Activated CD4-positive, alpha-beta T cell treated with anti-CD3 and anti-CD28 coated beads, Interleukin-2, amount 50 U/mL, for 16 hours (primary cell): ENCODE data around the gene C1orf52.
A peak's percentile ranks its signal among the peaks of the same experiment; 100 is the strongest.
"Not testable (repeated sequence)": the region's sequence is repeated elsewhere in the genome, so short reads cannot be mapped to it uniquely, and the experiment has no call there.

Source experiments
- DNase-seq: peaks from one replicate; pipeline ENCODE4 v3.0.0-alpha.2; 2020

Gene C1orf52

GRCh38 chr1:85276978-85277639 lies 17.6 kb upstream of the C1orf52 start:
- DNase-seq: no peak

- DNase-seq: peak; percentile 98
Measured at GRCh38 chr1:85276215-85276977, 16.9 kb upstream of the C1orf52 start, which contains the start of gene BCL10. TSS of gene BCL10 (minus strand) at chr1:85276632. CDS start at chr1:85276352, 280 bp downstream.

GRCh38 chr1:85275701-85276214 lies 16.3 kb upstream of the C1orf52 start:
- DNase-seq: no peak

DNA sequence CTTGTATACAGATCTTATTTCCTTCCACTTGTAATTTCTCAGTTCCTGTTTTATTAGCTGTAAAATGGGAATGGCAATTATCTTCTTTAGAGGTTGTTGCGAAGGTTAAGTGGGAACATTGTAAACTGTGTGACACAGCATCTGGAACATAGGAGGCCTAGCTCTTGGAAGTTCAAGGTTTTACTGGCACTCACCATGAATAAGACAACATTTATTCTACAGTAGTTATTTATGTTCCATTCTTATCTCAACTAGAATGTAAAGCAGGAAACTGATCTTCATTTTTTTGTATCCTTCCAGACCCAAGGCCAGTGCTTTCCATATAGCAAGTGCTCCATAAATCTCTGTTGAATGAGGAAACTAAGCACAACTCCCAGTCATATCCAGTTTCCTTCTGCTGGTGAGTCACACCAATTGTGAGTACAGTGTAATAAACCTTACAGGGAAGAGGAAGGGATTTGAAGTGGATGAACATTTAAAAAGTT lies 15.5 kb upstream of the C1orf52 start:
- DNase-seq: no peak

GRCh38 chr1:85273397-85273796 lies 13.9 kb upstream of the C1orf52 start:
- no peak for DNase-seq

DNA sequence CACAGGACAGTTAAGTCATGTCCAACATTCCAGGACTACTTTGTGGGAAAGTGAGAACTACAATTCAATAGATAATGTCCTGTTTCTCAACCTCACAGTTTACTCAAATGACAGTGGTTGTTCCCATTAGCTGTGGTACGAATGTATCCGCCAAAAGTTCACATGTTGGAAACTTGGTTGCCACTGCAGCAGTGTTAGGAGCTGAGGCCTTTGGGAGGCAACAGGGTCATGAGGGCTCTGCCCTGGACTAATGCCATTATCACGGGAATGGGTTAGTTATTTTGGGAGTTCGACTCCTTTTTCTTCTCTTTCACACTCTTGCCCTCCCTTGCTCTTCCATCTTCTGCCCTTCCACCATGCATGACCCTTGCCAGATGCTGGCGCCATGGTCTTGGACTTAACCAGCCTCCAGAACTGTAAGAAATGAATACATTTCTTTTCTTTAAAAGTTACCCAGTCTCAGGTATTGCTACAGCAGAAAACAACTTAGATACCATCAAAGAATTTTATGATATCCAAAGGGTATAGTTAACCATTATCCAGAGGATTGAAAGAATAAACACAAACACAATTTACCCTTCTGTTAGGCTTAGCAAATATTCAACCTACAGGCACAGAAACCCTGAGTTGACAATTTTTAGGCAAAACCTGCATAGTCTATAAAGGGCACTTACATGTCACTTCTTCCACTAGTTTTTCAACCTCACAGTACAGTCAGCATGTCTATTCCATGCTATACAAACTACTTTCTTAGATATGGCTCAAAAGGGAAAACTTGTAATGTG lies 9.5 kb upstream of the C1orf52 start:
- DNase-seq: no peak

DNA sequence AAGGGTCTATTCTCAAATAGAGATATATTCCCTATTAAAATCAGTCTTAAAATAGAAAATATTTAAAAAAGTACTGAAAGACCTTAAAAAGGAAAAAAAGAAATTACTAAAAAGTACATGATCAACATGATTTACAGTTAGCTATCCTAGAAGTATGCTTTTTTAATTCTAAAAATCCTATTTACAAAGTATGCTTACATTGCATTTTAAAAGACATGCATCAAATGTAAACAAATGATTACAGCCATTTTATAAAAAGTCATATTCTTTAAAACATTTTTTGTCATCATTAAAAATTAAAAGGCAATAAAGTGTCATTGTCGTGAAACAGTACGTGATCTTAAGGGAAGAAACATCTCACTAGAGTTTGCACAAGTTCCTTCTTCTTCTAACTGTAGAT lies 7.9 kb upstream of the C1orf52 start:
- DNase-seq: no peak

- no peak for DNase-seq
Measured at GRCh38 chr1:85264150-85264549, 4.7 kb upstream of the C1orf52 start.

- DNase-seq: no peak
Measured at GRCh38 chr1:85262985-85263384, 3.5 kb upstream of the C1orf52 start.

GRCh38 chr1:85259912-85260274 lies 431 bp upstream of the C1orf52 start:
- DNase-seq: no peak

GRCh38 chr1:85258536-85259117 lies 835 bp downstream of the C1orf52 start:
- no peak for DNase-seq

DNA sequence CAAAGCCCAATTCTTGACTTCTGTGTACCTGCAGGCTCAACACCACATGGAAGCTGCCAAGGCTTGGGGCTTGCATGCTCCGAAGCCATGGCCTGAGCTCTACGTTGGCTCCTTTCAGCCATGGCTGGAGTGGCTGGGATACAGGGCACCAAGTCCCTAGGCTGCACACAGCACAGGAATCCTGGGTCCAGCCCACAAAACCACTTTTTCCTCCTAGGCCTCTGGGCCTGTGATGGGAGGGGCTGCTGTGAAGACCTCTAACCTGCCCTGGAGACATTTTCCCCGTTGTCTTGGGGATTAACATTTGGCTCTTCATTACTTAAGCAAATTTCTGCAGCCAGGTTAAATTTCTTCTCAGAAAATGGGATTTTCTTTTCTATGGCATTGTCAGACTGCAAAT lies 10.4 kb downstream of the C1orf52 start:
- not testable (repeated sequence) for DNase-seq

DNA sequence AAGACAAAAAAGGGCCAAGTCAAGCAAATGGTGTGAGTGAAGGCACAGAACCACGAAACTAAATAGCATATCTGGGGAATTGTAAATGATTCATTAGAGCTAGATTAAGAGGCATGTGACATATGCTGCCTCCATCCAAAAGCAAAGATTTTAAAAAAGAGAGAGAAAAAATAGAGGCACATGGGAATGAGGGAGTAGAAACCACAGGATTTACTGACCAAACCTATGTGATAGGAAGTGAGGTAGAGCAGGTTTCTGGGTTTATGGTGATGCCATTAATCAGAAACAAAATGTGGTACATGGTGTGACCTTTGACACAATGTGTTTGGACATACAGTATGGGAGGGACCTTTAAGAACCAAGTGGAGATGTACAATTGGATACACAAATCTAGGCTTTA lies 13.6 kb downstream of the C1orf52 start:
- no peak for DNase-seq

DNA sequence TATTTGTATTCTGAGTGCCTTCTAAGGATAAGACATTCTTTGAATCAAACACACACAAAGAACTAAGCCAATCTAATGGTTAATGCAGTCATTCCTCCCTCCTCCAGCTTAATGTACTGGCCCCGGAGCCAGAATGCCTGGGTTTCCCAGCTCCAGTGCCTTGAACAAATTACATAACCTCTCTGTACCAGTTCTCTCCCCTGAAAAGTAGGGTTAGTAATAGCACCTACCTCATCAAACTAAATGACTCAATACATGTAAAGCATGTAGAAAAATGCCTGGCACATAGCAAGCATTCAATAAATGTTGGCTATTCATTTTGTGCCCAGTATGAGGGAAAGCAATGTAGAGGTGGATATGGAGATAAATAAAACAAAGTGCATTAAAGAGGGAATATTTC lies 14.0 kb downstream of the C1orf52 start:
- DNase-seq: no peak

- no peak for DNase-seq
Measured at GRCh38 chr1:85244271-85245061, 15.0 kb downstream of the C1orf52 start.

DNA sequence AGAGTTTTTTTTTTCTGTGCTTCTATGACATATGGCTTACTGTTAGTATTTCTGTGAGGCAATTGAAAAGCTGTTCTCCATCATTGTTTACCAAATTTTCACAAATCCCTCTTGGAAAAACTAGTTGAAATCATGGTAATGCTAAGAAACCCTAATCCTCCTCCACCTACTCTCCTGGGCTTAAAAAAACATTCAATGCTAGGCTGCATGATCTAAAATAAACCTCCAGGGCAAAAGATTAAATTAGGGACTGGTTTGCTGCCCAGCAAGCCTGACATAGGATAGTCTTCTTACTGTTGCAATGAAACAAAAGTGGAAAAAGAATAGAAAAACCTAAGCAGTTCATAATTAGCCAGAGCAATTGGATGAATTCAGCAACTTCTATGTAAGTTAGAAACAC lies 16.1 kb downstream of the C1orf52 start:
- no peak for DNase-seq

- DNase-seq: no peak
Measured at GRCh38 chr1:85240643-85241042, 18.8 kb downstream of the C1orf52 start.

GRCh38 chr1:85240174-85240601 lies 19.3 kb downstream of the C1orf52 start:
- peak; percentile 21 for DNase-seq

GRCh38 chr1:85237613-85238012 lies 21.8 kb downstream of the C1orf52 start:
- no peak for DNase-seq

DNA sequence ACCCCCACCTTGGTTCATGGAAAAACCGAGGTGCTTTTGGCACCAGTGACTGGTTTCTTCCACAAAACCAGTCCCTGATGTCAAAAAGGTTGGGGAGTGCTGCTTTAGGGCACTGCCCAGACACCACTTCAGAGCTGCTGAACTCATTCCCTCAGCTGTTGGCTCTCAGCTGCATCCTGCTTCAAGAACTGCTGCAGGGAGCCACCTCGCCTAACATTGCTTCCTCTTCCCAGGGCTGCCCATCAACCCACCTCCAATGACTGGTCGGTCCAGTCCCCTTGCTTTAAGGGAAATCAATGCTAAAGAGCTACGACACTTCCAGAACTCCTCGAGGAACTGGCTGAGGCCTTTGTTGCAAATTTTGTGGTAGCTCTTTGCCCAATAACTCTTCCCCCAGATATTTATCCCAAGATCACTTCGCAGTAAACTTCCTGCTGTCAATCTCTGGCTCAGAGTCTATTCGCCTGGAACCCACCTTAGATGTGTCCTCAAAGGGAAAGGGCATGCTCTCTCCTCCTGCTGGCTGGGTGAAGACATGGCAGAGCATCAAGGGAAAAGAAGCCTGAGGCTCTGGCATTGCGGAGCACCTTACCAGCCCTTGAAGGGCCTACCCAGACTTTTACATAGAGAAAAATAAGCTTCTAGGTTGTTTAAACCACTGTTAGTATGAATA lies 29.0 kb downstream of the C1orf52 start:
- no peak for DNase-seq

- no peak for DNase-seq
Measured at GRCh38 chr1:85229574-85230097, 29.8 kb downstream of the C1orf52 start.
